NOMO-1 (cell line): Measurements from ENCODE around the gene SSPN.

Experiments used
- DNase-seq, 2 experiments: peaks; one replicate each; lab custom pipeline; 2025; ENCODE audit not compliant: unreplicated experiment in 2 of 2; lab: John Stamatoyannopoulos, UW

Gene SSPN

DNA sequence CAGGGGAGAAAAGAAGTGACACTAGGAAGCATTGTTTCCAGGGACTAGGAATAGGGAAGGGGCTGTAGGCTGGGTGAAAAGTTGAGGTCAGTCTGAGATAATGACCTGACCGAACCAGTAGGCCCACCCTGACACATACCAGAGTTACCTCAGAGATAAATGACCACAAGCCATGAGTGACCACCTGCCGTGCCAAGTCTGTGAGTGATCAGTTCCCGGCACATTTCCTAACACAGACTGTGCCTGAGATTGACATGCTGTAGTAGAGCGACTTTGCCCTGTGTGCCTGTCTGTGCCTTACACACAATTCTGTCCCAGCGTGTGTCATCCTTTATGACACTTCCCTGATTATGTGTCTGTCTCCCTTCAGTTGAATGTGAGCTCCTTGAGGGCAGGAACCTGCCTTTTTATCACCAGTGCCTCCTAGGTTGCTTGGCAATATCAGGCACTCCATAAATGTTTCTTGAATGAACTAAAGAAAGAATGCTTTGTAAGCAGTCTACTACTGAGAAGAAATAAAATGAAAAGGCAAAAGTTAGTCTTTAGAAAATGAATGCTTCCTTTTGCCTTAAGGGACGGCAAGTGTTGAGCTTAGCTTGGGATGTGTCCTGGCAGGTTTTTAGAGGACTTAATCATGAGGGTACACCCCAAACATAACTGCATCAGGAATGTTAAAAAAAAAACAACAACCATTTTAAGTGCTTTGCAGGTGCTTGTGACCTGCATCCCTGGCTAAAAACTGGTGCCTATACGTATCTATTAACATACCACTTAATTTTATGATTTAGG, 9.6 kb upstream of the SSPN start:
- DNase-seq, result no peak

GRCh38 chr12:26187014-26187798, 8.2 kb upstream of the SSPN start:
- no peak for DNase-seq

DNA sequence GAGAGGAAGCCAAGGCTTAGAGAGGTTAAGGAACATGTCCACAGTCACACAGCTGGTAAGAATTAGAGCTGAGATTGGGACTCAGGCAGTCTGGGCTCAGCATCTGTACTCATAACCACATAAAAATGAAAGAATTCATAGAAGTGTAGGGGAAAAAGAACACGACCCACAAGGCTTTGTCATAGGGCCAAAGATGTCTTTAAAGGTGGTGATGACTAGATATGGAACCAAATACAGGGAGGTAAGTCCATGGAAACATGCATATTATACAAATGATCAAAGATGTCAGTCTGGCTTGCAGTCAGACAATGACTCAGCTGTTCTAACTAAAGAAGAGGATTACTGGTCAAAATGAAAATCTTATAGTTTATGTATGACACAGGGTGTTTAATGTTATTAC, 7.2 kb upstream of the SSPN start:
- DNase-seq, result no peak

GRCh38 chr12:26188641-26189040, 6.7 kb upstream of the SSPN start:
- no peak for DNase-seq

DNA sequence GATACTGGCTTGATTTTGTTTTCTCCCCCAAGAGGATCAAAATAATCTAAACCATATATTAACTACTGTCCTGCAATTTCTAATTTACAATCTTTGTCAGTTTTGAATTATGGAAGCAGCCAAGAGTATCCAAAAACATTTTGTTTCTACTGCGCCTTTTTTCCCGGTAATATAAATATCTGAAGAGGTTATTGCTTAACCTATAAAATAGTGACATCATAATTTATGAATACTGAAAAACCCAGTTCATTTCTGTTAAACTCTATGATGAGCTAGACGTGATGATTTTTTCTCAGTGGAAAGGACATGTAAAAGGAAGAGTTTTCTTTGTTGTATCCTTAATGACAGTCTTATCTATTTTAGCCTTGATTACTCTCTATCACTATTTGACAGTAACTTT, 3.2 kb upstream of the SSPN start:
- DNase-seq, result no peak

DNA sequence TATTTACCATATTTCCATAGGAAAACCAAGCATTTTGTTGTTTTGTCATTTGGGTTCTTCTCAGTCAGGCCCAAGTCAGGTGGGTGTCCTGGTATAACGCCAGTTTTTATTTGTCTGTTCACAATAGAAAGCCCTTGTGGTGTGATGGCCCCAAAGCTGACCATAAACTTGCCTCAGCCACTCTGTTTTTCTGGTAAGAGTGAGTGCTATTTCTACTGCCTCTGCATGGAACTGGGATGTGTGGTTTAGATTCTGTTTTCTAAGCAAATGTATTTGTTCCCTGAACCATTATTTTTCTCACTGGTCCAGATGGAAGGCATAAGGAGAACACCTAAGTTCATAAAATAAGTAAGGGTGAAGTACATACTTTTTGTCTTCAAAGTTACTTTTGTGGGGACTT, 1.8 kb upstream of the SSPN start:
- no peak for DNase-seq

- DNase-seq, result no peak
Measured at GRCh38 chr12:26195641-26196420, 458 bp downstream of the SSPN start.

DNA sequence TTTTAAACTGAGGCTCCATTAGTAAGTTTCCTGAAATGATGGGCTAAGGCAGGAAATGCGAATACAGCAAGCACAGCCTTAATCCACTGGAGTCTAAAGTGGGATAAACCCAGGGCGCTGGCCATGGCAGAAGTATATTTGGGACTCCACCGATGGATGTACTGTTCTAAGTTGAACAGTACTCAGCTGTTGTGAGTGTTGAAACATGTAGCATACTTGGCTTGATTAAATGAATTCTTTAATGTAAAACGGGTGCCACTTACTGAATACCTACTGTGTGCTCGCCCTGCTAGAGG, 996 bp downstream of the SSPN start:
- no peak for DNase-seq

DNA sequence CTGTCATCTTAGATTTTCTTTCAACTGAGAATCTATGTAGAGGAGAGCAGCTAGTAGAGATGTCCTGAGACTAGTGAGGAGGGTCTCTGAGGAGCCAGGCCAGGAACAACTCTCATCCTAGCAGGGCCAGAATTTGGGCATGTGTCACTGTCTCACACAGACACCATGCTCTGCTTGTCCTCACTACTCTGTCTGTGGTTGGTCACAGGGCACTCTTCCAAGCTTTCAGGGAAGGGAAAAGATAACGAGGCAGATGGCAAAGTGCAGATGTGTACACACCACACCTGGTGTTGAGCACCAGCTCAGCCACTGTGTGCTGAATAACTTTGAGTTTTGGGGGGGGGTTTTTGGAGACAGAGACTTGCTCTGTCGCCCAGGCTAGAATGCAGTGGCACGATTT, 2.5 kb downstream of the SSPN start:
- no peak for DNase-seq

- no peak for DNase-seq
Measured at GRCh38 chr12:26198742-26199141, 3.4 kb downstream of the SSPN start.

DNA sequence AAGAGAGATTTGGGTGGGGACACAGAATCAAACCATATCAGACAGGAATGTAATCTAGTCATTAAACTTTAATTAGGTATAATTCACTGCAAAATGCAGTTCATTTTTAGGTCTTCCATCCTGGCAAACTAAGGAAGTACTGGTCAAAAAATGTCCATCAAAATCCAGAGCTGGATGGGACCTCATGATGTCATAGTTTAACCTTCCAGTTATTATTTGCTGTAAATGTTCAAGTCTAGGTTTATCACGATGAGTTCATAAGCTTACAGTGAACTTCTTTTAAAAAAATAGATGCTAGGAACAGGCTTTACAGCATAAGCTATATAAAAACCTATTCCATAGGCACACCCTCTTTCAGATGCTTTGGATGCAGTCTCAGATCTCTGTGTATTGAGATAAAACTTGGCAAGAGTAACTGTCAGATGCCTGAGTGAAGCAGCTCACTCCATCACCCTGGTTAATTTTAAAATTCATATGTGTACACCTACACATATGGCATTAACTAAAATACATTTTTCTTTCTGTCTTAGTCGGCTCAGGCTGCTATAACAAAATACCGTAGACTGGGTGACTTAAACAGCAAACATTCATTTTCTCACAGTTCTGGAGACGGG, 7.9 kb downstream of the SSPN start:
- DNase-seq, result no peak

DNA sequence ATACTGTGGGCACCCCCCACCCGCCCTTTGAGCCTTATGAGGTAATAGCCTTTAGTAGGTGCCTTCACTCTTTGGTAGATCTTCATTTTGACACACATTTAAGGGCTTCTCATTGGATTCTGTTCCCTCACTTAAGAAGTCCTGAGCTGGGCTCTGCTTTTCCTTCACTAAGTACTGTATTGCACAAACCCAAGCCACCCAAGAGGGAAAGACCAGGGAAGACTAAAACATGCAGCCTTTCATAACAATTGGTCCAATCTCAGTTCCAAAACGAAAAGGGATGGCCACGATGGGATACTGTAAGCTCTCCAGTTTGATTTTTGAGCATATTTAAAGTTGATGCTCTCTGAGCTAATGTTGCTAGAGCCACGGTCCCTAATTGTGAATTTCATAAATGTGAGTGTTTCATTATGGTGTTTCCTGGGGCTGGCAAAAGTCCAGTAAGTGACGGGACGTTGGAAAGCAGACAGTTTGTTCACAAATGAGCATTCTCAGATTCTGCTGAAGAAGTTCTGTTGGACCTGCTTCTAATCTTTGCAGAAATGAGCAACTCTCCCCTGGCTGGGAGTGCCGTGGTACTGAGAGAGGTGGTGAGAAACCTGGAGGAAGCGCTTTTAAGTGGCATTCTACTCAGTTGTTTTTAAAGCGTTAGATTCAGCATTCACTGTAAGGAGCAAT, 9.4 kb downstream of the SSPN start:
- DNase-seq, result no peak

DNA sequence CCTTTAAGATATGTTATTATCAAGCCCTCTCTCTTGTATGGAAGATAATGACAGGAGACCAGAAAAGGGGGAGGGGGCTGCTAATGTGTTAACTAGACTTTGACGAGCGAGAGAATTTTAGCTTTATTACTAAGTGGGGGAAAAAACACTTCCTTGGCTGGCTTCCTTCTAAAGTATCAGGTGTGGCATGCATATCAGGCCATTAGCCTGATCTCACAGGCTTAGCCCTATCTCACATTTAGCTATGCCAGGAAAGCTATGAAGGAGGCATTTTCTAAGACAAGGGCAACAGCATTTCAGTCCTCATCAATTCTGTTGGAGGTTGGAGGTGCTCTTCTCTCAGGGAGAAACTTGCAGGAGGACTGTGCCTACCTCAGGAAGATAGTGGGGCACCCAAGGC, 9.9 kb downstream of the SSPN start:
- no peak for DNase-seq

- no peak for DNase-seq
Measured at GRCh38 chr12:26205941-26206340, 10.6 kb downstream of the SSPN start.

GRCh38 chr12:26211331-26211730, 16.0 kb downstream of the SSPN start:
- DNase-seq, result no peak

GRCh38 chr12:26212396-26212795, 17.0 kb downstream of the SSPN start:
- no peak for DNase-seq

GRCh38 chr12:26212988-26213387, 17.6 kb downstream of the SSPN start:
- DNase-seq, result no peak

DNA sequence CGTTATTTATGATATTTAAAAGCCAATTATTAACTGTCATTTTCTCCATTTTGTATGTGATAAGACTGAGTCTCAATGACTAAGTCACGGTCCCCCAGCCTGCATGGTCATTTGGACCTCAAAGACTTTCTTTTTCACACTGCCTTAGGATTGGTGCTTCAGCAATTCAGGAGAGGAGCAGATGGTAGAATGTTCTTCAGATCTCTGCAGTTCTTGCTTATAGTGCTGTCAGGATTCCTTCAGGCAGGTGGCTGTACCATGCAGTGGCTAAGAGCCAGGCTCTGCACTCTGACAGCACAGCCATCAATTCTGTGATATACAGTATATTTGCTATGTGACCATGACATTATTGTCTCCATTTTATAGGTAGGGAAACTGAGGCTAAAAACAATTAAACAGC, 18.7 kb downstream of the SSPN start:
- DNase-seq, result no peak

DNA sequence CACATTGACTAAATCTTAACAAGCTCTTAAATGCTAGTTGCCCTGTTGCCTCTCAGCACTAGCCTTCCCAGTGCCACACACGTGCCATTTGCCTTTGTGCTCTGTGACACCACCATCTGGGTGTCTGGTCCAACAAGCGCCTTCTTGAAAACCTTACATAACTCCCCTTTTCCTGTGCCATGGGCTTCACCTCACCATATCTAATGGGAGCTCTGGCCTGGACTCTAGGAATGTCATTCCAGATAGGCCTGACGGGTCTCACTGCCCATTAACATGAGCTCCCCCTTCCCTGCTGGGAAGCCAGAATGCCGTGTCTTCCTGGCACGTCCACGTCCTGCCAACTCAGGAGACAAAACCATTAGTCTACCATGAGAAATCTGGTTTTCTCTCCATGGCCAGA, 24.4 kb downstream of the SSPN start:
- DNase-seq, result no peak

GRCh38 chr12:26224657-26225056, 29.3 kb downstream of the SSPN start:
- no peak for DNase-seq

- no peak for DNase-seq
Measured at GRCh38 chr12:26226122-26226521, 30.7 kb downstream of the SSPN start.
